Astrocyte (in vitro differentiated cells and primary cell): ENCODE results near the gene VKORC1.
A peak's percentile ranks its signal among the peaks of the same experiment; 100 is the strongest.

ENCODE experiments used
- CTCF ChIP-seq: IDR thresholded peaks from 2 replicates; pipeline ENCODE4 v1.5.1; 2011; ENCODE audit warnings: low read depth, mild to moderate bottlenecking, inconsistent platforms, low read length, moderate library complexity; ENCODE audit not compliant: insufficient read depth
- EZH2 ChIP-seq: IDR thresholded peaks from 2 replicates; pipeline ENCODE4 v1.6.1; 2012; ENCODE audit warnings: mild to moderate bottlenecking, low read length, inconsistent platforms; ENCODE audit not compliant: insufficient read depth

GRCh38 chr16:31142109-31143010 is 47.8 kb upstream of the VKORC1 start:
- TF ChIP-seq EZH2 (no peak), CTCF (peak; percentile 59)
